VCaP (cell line): ENCODE results near the gene GRIK4.
A peak's percentile ranks its signal among the peaks of the same experiment; 100 is the strongest.

ENCODE experiments used
- H3K27ac ChIP-seq: fragments of 450-650 bp; 2 replicates; pipeline ENCODE4 v1.5.1; 2017
- TF ChIP-seq, protein P1 (sequence below): fragments of 450-650 bp; conservative IDR thresholded peaks from 2 replicates; pipeline ENCODE4 v1.5.1; 2017; ENCODE audit warnings: mild to moderate bottlenecking, moderate library complexity

GRIK4 gene

DNA sequence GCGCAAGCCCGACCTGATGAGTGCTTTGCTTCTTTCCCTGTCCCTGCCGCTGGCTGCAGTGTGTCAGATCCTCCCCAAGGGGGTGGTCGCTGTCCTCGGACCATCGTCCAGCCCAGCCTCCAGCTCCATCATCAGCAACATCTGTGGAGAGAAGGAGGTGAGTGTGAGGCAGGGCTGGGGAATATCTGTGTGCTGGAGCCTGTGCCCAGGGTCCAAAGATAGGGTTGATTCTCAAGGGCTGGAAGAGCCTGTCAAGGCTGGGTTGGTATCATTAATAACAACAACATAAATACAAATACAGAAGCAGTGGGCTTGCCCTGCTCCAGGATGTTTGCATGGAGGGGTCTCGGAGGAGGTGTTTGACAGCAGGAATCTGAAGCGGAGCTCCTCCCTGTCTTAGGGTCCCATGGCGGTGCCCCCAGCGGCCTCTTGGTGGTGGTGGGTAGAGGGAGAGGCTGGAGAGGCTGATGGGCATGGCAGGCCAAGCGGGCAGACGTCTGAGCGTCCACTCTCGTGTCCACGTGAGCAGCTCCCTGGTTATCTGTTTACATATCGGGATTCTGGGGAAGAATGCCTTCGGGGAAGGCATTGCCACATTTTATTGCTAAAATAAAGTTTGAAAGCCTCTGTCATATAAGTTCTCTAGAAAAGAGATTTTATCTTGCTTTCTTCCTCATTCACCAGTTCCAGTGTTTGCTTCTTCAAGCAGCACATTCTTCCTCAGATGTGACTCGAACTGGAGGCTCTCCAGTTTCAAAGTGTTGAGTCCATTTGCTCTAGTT lies 304.0 kb downstream of the GRIK4 start:
- TF ChIP-seq, protein P1, sequence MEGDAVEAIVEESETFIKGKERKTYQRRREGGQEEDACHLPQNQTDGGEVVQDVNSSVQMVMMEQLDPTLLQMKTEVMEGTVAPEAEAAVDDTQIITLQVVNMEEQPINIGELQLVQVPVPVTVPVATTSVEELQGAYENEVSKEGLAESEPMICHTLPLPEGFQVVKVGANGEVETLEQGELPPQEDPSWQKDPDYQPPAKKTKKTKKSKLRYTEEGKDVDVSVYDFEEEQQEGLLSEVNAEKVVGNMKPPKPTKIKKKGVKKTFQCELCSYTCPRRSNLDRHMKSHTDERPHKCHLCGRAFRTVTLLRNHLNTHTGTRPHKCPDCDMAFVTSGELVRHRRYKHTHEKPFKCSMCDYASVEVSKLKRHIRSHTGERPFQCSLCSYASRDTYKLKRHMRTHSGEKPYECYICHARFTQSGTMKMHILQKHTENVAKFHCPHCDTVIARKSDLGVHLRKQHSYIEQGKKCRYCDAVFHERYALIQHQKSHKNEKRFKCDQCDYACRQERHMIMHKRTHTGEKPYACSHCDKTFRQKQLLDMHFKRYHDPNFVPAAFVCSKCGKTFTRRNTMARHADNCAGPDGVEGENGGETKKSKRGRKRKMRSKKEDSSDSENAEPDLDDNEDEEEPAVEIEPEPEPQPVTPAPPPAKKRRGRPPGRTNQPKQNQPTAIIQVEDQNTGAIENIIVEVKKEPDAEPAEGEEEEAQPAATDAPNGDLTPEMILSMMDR, result no peak
- H3K27ac ChIP-seq, result peak overlapping the region; percentile 47; the same call in 1 of the 2 replicates

DNA sequence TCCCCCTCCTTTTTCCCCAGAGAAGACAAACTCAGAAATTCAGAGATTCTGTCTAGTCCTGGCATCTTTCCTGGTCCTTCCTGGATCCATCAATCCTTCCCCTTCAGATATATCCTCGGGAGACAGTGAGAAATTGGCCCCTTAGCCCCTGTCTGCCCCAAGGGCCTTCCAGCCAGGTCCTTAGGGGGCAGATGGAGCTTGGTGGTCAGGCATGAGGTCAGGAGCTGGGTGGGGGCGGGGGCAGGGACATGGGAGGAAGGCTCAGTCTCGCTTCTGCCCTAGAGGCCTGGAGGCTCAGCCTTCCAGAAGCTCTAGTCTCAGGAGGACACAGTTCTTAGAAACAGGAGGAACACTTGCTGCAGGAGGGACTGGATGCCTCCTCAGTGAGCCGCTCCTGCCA lies 304.6 kb downstream of the GRIK4 start:
- TF ChIP-seq, protein P1, result no peak
- peak overlapping the region; percentile 47; the same call in 1 of the 2 replicates for H3K27ac ChIP-seq

DNA sequence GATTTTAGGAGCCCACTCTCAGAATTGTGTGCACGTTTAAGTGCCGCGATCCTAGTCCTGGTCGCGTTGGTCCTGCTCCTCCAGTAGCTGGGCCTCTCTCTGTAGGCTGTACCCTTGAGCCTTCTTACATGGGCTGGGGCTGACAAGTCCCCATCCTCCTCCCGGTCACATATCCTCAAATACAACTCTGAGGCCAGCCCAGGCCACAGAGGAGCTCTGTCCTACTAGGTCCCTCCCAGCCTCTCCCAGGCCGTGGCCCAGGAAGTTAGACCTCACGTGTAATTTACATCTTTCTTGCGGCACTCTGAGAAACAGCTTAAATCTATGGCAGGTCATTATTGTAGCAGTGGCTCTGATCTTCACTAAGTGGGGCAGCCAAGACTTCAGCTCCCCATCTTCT lies 305.2 kb downstream of the GRIK4 start:
- peak overlapping the region; percentile 47; the same call in 1 of the 2 replicates for H3K27ac ChIP-seq
- TF ChIP-seq, protein P1, result no peak

DNA sequence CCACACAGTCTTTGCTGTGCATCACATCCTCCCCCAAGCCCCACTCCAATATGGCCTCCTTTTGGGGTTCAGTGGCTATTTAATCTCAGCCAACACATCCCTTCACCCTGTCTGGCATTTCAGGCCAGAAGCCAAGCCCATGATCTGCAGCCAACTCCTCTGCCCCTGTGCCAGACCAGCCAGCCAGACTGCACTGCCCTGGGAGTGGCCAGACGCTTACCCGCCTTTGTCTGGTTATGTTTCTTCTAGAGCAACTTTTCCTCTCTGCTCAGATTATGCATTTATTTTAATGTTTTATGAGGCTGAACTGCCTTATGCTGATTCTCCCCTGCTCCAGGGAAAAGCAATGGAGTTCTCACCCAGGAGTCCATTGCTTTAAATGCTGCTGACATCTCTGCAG lies 305.6 kb downstream of the GRIK4 start:
- peak overlapping the region; percentile 47; the same call in 1 of the 2 replicates for H3K27ac ChIP-seq
- TF ChIP-seq, protein P1, result no peak

DNA sequence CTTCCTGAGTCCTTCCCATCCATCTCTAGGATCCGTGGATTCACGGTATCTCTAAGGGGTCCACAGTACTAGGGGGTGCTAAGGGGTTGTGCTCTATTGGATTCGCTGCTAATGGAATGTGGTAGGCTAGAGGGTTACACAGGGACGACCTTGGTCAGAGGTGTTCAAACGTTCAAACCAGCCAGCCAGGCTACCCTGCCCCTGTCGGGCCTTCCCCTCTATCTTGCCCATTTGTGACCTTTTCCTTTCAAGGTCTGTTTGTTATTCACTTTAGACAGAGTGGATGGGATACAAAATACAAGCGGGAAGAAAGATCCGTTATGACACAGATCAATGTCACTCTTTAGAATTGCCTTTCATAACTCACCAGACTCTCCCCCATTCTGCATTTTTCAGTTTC lies 306.5 kb downstream of the GRIK4 start:
- H3K27ac ChIP-seq, result no peak overlapping the region
- TF ChIP-seq, protein P1, result no peak

DNA sequence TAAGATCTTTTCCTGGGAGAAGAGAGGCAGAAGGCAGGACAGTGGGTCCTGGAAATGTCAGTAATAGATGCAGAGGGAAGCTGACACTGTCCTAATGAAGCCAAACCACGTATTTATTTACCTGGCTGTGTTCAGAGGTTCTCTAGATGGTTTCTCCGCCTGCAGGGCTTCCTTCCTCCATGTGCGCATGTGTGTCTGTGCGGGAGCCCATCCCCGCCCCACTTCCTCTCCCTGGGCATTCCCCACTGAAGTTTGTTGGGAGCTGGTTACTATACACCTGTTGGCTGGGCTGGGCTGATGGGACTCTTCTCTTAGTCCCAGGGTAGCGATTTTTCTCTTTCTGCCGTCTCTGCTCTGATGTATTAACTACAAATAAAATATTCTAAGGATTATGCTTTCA lies 307.5 kb downstream of the GRIK4 start:
- TF ChIP-seq, protein P1, result no peak

DNA sequence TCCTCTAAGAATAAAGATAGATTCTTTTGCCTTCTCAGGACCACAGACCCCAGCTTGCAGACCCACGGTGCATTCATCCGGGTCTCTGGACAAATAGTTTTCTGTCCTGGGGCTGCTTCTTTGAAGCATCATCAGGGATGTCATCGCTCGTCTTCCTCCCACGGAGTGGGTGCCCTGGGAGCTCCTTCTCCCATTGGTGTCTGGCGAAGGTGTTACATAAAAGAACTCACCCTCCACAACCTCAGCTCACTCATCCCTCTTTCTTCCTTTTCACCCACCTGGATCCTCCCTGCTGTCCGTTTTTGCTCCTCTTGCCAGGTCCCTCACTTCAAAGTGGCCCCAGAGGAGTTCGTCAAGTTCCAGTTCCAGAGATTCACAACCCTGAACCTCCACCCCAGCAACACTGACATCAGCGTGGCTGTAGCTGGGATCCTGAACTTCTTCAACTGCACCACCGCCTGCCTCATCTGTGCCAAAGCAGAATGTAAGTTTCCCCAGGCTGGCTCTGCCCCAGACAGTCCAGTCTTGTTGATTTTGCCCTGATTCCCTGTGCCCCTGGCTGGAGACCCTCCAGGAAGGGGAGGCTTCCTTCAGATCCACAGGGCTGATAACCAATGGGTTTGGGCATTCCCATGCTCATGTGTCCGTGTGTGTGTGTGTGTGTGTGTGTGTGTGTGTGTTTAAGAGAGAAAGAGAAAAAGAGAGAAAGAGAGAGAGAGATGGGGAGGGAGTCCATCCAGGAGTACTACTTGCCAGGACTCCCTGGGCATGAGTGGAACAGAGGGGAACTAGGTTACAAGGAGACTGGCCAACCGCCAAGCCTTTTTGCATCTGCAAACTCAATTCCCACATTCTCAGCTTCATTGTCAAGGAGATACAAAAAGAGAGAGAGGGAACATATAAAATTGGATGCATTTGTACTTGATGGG lies 308.2 kb downstream of the GRIK4 start:
- peak overlapping the region; percentile 36; the same call in 1 of the 2 replicates for H3K27ac ChIP-seq
- TF ChIP-seq, protein P1, result no peak

More for the DNA sequence above, 307.5 kb downstream of the GRIK4 start:
- peak overlapping the region; percentile 36; the same call in 1 of the 2 replicates for H3K27ac ChIP-seq
